Upper lobe of right lung (tissue), 1 donor: ENCODE data around the gene TMEM178B. TPM values are rescaled to one million over a fixed set of nuclear protein-coding genes. Genes with fewer than 3 reads are reported as not detected.

Source experiments
- ATAC-seq: fragments of 200-7000 bp; cut with Tn5 transposase; one replicate; pipeline ENCODE4 v1.9.1; 2020; ENCODE audit warnings: mild to moderate bottlenecking, moderate library complexity
- DNase-seq: peaks from one replicate; pipeline ENCODE4 v3.0.0-alpha.2; 2020
- H3K27ac ChIP-seq: fragments of 200-600 bp; one replicate; pipeline ENCODE4 v1.8.0; 2022
- H3K27me3 ChIP-seq: fragments of 200-600 bp; one replicate; pipeline ENCODE4 v1.8.0; 2022; ENCODE audit warnings: mild to moderate bottlenecking
- H3K36me3 ChIP-seq: fragments of 200-600 bp; one replicate; pipeline ENCODE4 v1.8.0; 2022
- H3K4me1 ChIP-seq: fragments of 200-600 bp; one replicate; pipeline ENCODE4 v1.8.0; 2022
- H3K4me3 ChIP-seq: fragments of 200-600 bp; one replicate; pipeline ENCODE4 v1.8.0; 2022; ENCODE audit warnings: mild to moderate bottlenecking
- H3K9me3 ChIP-seq: fragments of 200-600 bp; one replicate; pipeline ENCODE4 v1.8.0; 2022
- intact Hi-C: fragments of 100-400 bp; cut with DNase I; formaldehyde crosslinking; loops from one replicate; pipeline ENCODE4 v1.11.0; 2022
- total RNA-seq: library from RNA; stranded (reverse); fragmentation: NEBNext Ultra II Directional; extraction: Animal tissue kit (Norgen Biotek cat#: 25700); gene quantifications from one replicate; pipeline ENCODE4 v1.2.1, GENCODE V29; 2021
- TF ChIP-seq, protein P1 (sequence below): fragments of 200-600 bp; IDR thresholded peaks from one replicate; pipeline ENCODE4 v1.8.0; 2022; ENCODE audit warnings: antibody characterized with exemption
- donor health status: DM: no; HTN: yes; CAD: no; lungs with severe emphysema.

TMEM178B gene
- total RNA-seq, 1 donor from 2014 or later = 1.4 TPM

DNA sequence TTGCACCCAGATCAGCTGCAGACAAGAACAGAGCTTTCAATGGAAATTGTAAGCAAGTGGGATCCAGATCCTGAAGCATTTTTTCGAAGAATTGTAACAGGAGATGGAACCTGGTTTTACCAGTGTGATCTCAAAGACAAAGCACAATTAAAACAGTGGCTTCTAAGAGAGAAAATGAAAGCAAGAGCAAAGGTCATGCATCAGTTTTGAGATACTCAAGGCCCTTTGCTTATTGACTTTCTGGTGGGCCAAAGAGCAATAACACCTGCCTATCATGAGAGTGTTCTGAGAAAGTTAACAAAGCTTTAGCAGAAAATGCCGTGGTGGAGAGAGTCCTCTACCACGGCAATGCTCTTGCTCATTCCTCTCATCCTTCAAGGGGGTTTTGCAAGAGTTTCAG lies 194.8 kb downstream of the TMEM178B start:
- no peaks in the 10 kb centered on the region for H3K9me3 ChIP-seq
- intact Hi-C loops = no loop called here
- no peaks in the 10 kb centered on the region for H3K4me1 ChIP-seq
- no peaks in the 10 kb centered on the region for H3K27me3 ChIP-seq
- H3K36me3 ChIP-seq = no peaks in the 10 kb centered on the region
- no peak overlapping the region for H3K27ac ChIP-seq
- ATAC-seq (no peak), DNase-seq (no peak)
- TF ChIP-seq, protein P1, sequence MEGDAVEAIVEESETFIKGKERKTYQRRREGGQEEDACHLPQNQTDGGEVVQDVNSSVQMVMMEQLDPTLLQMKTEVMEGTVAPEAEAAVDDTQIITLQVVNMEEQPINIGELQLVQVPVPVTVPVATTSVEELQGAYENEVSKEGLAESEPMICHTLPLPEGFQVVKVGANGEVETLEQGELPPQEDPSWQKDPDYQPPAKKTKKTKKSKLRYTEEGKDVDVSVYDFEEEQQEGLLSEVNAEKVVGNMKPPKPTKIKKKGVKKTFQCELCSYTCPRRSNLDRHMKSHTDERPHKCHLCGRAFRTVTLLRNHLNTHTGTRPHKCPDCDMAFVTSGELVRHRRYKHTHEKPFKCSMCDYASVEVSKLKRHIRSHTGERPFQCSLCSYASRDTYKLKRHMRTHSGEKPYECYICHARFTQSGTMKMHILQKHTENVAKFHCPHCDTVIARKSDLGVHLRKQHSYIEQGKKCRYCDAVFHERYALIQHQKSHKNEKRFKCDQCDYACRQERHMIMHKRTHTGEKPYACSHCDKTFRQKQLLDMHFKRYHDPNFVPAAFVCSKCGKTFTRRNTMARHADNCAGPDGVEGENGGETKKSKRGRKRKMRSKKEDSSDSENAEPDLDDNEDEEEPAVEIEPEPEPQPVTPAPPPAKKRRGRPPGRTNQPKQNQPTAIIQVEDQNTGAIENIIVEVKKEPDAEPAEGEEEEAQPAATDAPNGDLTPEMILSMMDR = no peak
- H3K4me3 ChIP-seq = no peak overlapping the region

DNA sequence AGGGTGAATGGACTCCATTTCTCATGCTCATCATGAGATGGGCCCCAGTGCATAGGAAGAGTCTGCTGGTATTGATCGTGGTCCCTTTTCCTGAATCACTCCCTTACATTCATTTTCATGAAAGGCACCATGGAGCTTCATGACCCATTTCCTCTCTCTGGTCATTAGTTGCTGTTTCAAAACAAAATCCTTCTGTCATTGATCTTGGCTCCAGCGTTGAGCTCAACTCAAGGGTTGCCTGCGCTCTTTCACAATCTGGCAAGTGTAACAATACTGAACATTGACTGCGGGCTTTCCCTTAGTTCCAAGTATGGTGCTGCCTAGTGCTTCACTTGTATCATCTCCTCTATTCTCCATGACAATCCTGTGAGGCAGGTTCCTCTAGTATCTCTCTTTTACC lies 197.6 kb downstream of the TMEM178B start:
- Histone ChIP-seq H3K27ac (no peak overlapping the region), H3K9me3 (no peaks in the 10 kb centered on the region), H3K27me3 (no peaks in the 10 kb centered on the region), H3K4me3 (no peak overlapping the region), H3K4me1 (no peaks in the 10 kb centered on the region), H3K36me3 (no peaks in the 10 kb centered on the region)
- no peak for DNase-seq
- ATAC-seq = no peak
- intact Hi-C loops = no loop called here
- TF ChIP-seq, protein P1 = no peak

DNA sequence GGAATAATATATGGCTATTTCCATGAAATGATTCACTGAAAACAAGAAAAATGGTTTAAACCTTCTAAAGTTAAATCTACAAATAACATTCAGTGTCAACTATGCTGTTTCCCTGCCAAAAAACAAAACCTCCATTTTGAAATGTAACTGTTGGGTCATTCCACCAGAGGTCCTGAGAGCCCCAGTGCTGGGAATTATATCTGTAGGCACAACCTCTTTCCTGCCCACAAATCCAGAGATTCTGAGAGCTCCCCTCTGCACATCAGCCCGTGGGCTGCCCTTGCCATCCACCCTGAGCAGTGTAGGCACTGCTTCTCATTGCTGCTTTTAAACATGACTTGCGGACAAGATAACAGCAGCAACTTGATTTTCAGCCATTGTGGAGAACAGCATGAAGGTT lies 198.6 kb downstream of the TMEM178B start:
- DNase-seq (no peak), ATAC-seq (no peak)
- Histone ChIP-seq H3K4me1 (no peaks in the 10 kb centered on the region), H3K27me3 (no peaks in the 10 kb centered on the region), H3K27ac (no peak overlapping the region), H3K36me3 (no peaks in the 10 kb centered on the region), H3K4me3 (no peak overlapping the region), H3K9me3 (no peaks in the 10 kb centered on the region)
- TF ChIP-seq, protein P1 = no peak
- intact Hi-C loops = no loop called here

DNA sequence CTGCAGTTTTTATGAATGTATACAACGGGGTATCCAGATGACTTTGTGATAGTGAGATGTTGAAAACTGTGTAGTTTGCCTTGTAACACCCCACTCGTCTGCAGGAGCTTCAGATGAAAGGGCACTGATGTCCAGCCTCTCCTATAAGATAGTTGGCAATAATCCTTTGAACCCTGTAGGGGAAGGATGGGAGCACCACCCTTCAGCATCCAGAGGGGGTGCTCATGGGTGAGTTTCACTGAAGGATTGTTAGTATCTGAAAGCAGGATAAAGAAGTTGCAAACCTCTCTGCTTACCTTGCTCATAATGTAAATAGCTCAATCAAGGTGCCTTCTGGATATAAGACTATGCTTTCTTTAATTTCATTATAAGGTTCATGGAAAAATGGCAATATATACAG lies 201.5 kb downstream of the TMEM178B start:
- TF ChIP-seq, protein P1 = no peak
- Histone ChIP-seq H3K27ac (no peak overlapping the region), H3K4me3 (no peak overlapping the region), H3K36me3 (no peaks in the 10 kb centered on the region), H3K4me1 (no peaks in the 10 kb centered on the region), H3K9me3 (no peaks in the 10 kb centered on the region), H3K27me3 (no peaks in the 10 kb centered on the region)
- no peak for ATAC-seq
- no peak for DNase-seq
- intact Hi-C loops = no loop called here

DNA sequence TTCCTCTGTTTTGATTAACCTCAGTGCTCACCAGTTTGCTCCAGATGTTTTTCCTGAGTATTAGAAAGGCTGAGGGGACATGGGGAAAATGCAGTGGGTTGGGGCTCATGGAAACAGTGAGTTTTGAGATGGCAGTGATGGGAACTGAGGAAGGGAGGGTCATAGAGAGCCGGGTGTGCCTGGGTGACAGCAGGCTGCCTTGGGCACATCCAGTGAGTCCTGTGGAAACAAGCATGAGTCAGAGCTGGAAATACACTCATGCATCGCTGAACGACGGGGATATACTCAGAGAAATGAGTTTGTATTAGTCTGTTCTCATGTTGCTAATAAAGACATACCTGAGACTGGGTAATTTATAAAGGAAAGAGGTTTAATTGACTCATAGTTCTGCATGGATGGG lies 202.2 kb downstream of the TMEM178B start:
- H3K27ac ChIP-seq = no peak overlapping the region
- H3K9me3 ChIP-seq = no peaks in the 10 kb centered on the region
- intact Hi-C loops = no loop called here
- no peaks in the 10 kb centered on the region for H3K36me3 ChIP-seq
- H3K4me1 ChIP-seq = no peaks in the 10 kb centered on the region
- H3K4me3 ChIP-seq = no peak overlapping the region
- no peaks in the 10 kb centered on the region for H3K27me3 ChIP-seq
- DNase-seq (no peak), ATAC-seq (no peak)
- TF ChIP-seq, protein P1 = no peak

DNA sequence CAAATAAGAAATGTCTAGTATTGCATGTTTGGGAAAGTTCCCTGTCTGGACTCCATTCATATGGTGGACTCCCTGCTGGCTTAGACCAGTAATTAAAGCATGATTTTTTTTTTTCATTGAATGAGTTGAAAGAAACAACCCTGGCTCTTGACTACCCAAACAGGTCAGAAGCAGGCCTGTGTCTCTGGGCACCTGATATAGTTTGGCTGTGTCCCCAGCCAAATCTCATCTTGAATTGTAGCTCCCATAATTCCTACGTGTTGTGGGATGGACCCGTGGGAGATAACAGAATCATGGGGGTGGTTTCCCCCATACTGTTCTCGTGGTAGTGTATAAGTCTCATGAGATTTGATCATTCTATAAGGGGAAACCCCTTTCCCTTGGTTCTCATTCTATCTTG lies 206.2 kb downstream of the TMEM178B start:
- Histone ChIP-seq H3K27ac (no peak overlapping the region), H3K4me1 (no peaks in the 10 kb centered on the region), H3K4me3 (no peak overlapping the region), H3K27me3 (no peaks in the 10 kb centered on the region), H3K36me3 (no peaks in the 10 kb centered on the region), H3K9me3 (no peaks in the 10 kb centered on the region)
- no peak for DNase-seq
- intact Hi-C loops = no loop called here
- TF ChIP-seq, protein P1 = no peak
- ATAC-seq = no peak
